Activated naive CD8-positive, alpha-beta T cell treated with anti-CD3 and anti-CD28 coated beads, Interleukin-2, amount 50 U/mL, for 16 hours (primary cell): ENCODE measurements around the gene PTH1R.
A peak's percentile ranks its signal among the peaks of the same experiment; 100 is the strongest.
"Not testable (repeated sequence)": the region's sequence is repeated elsewhere in the genome, so short reads cannot be mapped to it uniquely, and the experiment has no call there.

Experiments
- DNase-seq: peaks from one replicate; pipeline ENCODE4 v3.0.0-alpha.2; 2020; ENCODE audit warnings: low read depth, low spot score

The PTH1R gene

GRCh38 chr3:46899151-46900006 is 21.9 kb downstream of the PTH1R start:
- DNase-seq = no peak

GRCh38 chr3:46900007-46900292 is 22.4 kb downstream of the PTH1R start:
- no peak for DNase-seq

- DNase-seq = no peak
Observed at GRCh38 chr3:46900356-46900755, 22.8 kb downstream of the PTH1R start.

GRCh38 chr3:46901061-46901460 is 23.5 kb downstream of the PTH1R start:
- DNase-seq = no peak

GRCh38 chr3:46901591-46902187 is 24.2 kb downstream of the PTH1R start:
- no peak for DNase-seq

- DNase-seq = no peak
Observed at GRCh38 chr3:46902188-46902631, 24.7 kb downstream of the PTH1R start.

- no peak for DNase-seq
Observed at GRCh38 chr3:46903341-46904302, 26.1 kb downstream of the PTH1R start.

GRCh38 chr3:46904303-46905212 is 27.0 kb downstream of the PTH1R start:
- no peak for DNase-seq

GRCh38 chr3:46905213-46905560 is 27.7 kb downstream of the PTH1R start:
- DNase-seq = no peak

GRCh38 chr3:46905661-46906451 is 28.3 kb downstream of the PTH1R start:
- DNase-seq = no peak

GRCh38 chr3:46906471-46907058 is 29.0 kb downstream of the PTH1R start:
- no peak for DNase-seq

GRCh38 chr3:46907271-46907670 is 29.8 kb downstream of the PTH1R start:
- DNase-seq = no peak

GRCh38 chr3:46907960-46908293 is 30.4 kb downstream of the PTH1R start:
- DNase-seq = no peak

GRCh38 chr3:46908294-46908985 is 30.9 kb downstream of the PTH1R start:
- no peak for DNase-seq

- no peak for DNase-seq
Observed at GRCh38 chr3:46908986-46909534, 31.5 kb downstream of the PTH1R start.

GRCh38 chr3:46909535-46910161 is 32.1 kb downstream of the PTH1R start:
- DNase-seq = peak; percentile 64

GRCh38 chr3:46910166-46910760 is 32.7 kb downstream of the PTH1R start:
- DNase-seq = no peak

GRCh38 chr3:46910914-46911313 is 33.4 kb downstream of the PTH1R start:
- not testable (repeated sequence) for DNase-seq
